Osteoblast (primary cell): ENCODE results near the gene GDPD5. TPM values are rescaled to one million over a fixed set of nuclear protein-coding genes. Genes with fewer than 3 reads are reported as not detected.

Experiments used
- DNase-seq: peaks from one replicate; pipeline ENCODE4 v3.0.0; 2011; ENCODE audit warnings: low spot score, mixed read lengths; ENCODE audit not compliant: insufficient read length; ENCODE audit errors: missing footprints
- H2AFZ ChIP-seq: 2 replicates; pipeline ENCODE4 v1.6.0; 2011; ENCODE audit warnings: mild to moderate bottlenecking, low read length
- H3K27ac ChIP-seq: 2 replicates; pipeline ENCODE4 v1.5.1; 2011; ENCODE audit warnings: mild to moderate bottlenecking, low read depth, low read length, moderate library complexity
- H3K27me3 ChIP-seq: 2 replicates; pipeline ENCODE4 v1.6.0; 2012; ENCODE audit warnings: mild to moderate bottlenecking, control low read depth, inconsistent platforms, low read length, moderate library complexity; ENCODE audit not compliant: insufficient read depth
- H3K36me3 ChIP-seq: 2 replicates; pipeline ENCODE4 v1.5.1; 2011; ENCODE audit warnings: mild to moderate bottlenecking, low read length, control low read depth, moderate library complexity; ENCODE audit not compliant: insufficient read depth
- H3K4me1 ChIP-seq: 2 replicates; pipeline ENCODE4 v1.5.1; 2011; ENCODE audit warnings: mild to moderate bottlenecking, low read length, control low read depth, moderate library complexity; ENCODE audit not compliant: insufficient read depth
- H3K4me2 ChIP-seq: 2 replicates; pipeline ENCODE4 v1.6.0; 2011; ENCODE audit warnings: mild to moderate bottlenecking, low read length; ENCODE audit not compliant: insufficient read depth
- H3K4me3 ChIP-seq: fragments of 200-600 bp; sonication (generic); 3 replicates; pipeline ENCODE4 v1.5.1; 2012; ENCODE audit warnings: mild to moderate bottlenecking, low read length, inconsistent platforms; ENCODE audit not compliant: insufficient read depth
- H3K79me2 ChIP-seq: 2 replicates; pipeline ENCODE4 v1.6.0; 2012; ENCODE audit warnings: mild to moderate bottlenecking, low read length, control low read depth, inconsistent platforms; ENCODE audit not compliant: insufficient read depth
- H3K9me3 ChIP-seq: 2 replicates; pipeline ENCODE4 v1.5.1; 2011; ENCODE audit warnings: low read depth, low read length, control low read depth
- H4K20me1 ChIP-seq: 2 replicates; pipeline ENCODE4 v1.6.0; 2012; ENCODE audit warnings: mild to moderate bottlenecking, low read length, control low read depth; ENCODE audit not compliant: insufficient read depth
- total RNA-seq: library from RNA; depleted of rRNA; stranded (reverse); fragments of >200 nt; gene quantifications from 2 replicates; pipeline ENCODE4 v1.2.3, GENCODE V29; 2012
- TF ChIP-seq, protein P1 (sequence below): IDR thresholded peaks from 2 replicates; pipeline ENCODE4 v1.5.1; 2011; ENCODE audit warnings: mild to moderate bottlenecking, low read depth, low read length, moderate library complexity; ENCODE audit errors: extremely low read depth

The GDPD5 gene
- total RNA-seq, 1 donor: 13.4 TPM

DNA sequence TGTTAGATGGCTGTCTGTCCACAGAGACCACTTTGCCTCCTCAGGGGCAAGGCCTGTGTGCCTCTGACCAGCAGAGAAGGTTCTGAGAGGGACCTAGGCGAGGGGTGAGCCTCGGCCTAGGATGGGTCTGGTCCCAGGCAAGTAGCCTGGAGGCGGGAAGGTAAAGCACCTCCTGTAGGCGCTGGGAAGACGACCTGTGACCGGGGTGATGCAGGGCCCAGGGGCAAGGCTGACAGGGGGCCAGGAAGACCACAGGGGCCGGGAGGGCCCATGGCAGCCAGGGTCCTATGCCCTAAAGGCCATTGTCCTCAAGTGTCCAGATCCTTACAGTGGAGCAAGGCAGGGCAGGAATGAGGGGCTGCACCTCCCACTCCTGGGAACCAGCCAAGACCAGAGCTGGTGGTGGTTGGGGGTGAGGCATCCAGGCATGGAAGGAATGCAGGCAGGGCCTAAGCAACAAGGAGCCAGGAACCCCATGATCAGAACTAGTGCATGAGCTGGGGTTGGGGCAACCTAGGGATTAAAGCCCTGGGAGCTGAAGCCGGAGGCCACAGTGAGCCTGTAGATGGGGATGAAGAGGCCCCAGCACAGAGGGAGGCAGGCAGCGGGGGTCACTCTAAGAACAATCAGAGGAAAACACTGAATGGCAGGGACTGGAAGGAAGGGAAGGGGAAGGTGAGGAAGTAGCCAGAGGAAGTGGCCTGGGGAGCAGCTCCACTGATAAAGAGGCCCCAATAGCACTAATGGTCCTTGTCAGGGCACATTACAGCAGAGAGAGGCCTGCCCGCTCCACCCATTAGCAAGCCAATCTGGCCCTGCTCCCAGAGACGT lies 59.8 kb downstream of the GDPD5 start:
- DNase-seq: peak; percentile 79
- no peak overlapping the region for H3K27ac ChIP-seq
- H3K9me3 ChIP-seq: no peaks in the 10 kb centered on the region
- no peak overlapping the region for H3K4me2 ChIP-seq
- peaks cover 11% of the 10 kb centered on the region for H3K4me1 ChIP-seq
- TF ChIP-seq, protein P1, sequence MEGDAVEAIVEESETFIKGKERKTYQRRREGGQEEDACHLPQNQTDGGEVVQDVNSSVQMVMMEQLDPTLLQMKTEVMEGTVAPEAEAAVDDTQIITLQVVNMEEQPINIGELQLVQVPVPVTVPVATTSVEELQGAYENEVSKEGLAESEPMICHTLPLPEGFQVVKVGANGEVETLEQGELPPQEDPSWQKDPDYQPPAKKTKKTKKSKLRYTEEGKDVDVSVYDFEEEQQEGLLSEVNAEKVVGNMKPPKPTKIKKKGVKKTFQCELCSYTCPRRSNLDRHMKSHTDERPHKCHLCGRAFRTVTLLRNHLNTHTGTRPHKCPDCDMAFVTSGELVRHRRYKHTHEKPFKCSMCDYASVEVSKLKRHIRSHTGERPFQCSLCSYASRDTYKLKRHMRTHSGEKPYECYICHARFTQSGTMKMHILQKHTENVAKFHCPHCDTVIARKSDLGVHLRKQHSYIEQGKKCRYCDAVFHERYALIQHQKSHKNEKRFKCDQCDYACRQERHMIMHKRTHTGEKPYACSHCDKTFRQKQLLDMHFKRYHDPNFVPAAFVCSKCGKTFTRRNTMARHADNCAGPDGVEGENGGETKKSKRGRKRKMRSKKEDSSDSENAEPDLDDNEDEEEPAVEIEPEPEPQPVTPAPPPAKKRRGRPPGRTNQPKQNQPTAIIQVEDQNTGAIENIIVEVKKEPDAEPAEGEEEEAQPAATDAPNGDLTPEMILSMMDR: no peak
- H2AFZ ChIP-seq: no peak overlapping the region
- H3K27me3 ChIP-seq: no peaks in the 10 kb centered on the region
- no peaks in the 10 kb centered on the region for H3K79me2 ChIP-seq
- no peaks in the 10 kb centered on the region for H3K36me3 ChIP-seq
- H4K20me1 ChIP-seq: no peaks in the 10 kb centered on the region
- H3K4me3 ChIP-seq: no peak overlapping the region

DNA sequence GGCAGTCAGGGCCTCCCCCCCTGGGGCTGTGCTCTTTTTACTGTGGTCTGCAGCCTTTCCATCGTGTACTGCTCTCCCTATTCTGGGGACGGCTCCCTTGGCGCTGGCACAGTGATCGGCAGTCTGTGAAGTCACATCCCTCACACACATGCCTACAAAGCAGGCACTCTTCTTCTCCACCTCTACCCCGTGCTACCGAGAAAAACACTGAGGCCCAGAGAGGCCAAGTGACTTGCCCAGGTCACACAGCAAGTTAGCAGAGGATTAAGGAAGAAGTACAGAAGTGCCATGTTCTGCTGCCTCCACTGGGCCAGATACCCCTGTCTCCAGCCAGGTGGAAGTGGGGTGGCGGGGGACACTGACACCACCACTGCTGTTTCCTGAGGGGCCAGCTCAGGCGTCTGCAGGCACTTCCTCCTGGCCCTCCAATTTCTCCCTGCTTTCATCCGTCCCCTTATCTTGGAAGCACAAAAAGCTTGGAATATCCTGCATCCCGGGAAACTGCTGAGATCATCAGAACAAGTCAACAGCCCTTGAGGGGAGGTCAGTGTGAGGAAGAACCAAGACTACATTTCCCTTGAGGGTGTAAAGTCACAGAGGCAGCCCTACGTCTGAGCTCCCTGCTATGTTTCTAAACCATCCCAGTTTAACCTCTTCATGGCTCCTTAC lies 62.5 kb downstream of the GDPD5 start:
- Histone ChIP-seq H3K4me1 (peaks cover 6% of the 10 kb centered on the region), H3K79me2 (no peaks in the 10 kb centered on the region), H3K4me2 (no peak overlapping the region), H2AFZ (no peak overlapping the region), H3K27ac (no peak overlapping the region), H3K9me3 (no peaks in the 10 kb centered on the region), H4K20me1 (no peaks in the 10 kb centered on the region), H3K27me3 (no peaks in the 10 kb centered on the region), H3K4me3 (no peak overlapping the region), H3K36me3 (no peaks in the 10 kb centered on the region)
- TF ChIP-seq, protein P1: no peak
- DNase-seq: peak; percentile 39

DNA sequence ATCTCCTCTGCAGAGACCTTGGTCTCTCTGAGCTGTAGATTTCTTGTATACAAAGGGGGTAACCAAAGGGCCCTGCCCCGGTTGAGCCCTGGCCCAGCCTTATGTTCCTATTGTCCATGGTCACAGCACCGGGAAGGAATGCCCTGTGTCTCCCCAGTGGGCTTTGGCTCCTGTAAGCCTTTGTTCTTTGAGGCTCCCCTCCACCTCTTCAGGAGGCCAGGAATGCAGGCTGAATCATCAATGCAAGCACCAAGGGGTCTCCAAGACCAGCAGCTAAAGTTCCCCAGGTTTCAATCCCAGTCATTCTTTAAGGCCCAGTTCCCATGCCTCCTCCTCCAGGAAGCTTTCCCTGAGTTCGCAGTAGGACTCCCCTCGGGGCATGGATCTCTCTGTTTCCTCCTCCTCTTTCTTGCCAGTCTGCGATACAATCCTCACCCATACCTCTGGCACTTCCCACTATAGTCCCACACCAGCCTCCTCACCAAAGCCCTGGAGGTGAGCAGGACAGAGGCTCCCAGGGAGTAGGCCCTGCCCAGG lies 63.6 kb downstream of the GDPD5 start:
- Histone ChIP-seq H3K4me2 (no peak overlapping the region), H3K4me3 (no peak overlapping the region), H4K20me1 (no peaks in the 10 kb centered on the region), H3K27ac (no peak overlapping the region), H3K79me2 (no peaks in the 10 kb centered on the region), H2AFZ (no peak overlapping the region), H3K36me3 (no peaks in the 10 kb centered on the region), H3K27me3 (no peaks in the 10 kb centered on the region), H3K4me1 (peaks cover 6% of the 10 kb centered on the region), H3K9me3 (no peaks in the 10 kb centered on the region)
- TF ChIP-seq, protein P1: no peak
- no peak for DNase-seq

DNA sequence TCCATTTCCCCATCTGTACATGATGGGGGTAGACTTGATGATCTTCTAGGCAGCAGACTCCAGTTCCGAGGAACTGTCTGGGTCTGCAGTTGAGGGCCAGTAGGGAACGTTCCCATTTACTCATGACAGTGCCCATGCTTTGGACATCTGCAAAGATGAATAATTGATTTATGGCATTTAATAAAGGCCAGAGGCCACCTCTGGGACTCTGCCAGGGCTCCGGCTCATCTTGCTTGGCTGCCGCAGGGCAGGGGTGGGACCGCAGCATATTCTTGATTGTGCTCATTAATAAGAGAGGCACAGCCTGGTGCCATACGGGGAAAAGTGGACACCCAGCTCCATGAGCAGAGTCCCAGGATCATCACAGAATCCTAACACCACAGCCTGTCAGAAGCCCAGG lies 64.6 kb downstream of the GDPD5 start:
- H3K4me3 ChIP-seq: no peak overlapping the region
- H3K36me3 ChIP-seq: no peaks in the 10 kb centered on the region
- H2AFZ ChIP-seq: no peak overlapping the region
- no peak overlapping the region for H3K4me2 ChIP-seq
- H4K20me1 ChIP-seq: no peaks in the 10 kb centered on the region
- TF ChIP-seq, protein P1: no peak
- H3K9me3 ChIP-seq: no peaks in the 10 kb centered on the region
- no peaks in the 10 kb centered on the region for H3K27me3 ChIP-seq
- no peak overlapping the region for H3K27ac ChIP-seq
- no peaks in the 10 kb centered on the region for H3K79me2 ChIP-seq
- peaks cover 4% of the 10 kb centered on the region for H3K4me1 ChIP-seq
- DNase-seq: peak; percentile 46
